Left lobe of liver (tissue), 2 donors: Measurements from ENCODE around the gene FOXS1. TPM values are rescaled to one million over a fixed set of nuclear protein-coding genes. Genes with fewer than 3 reads are reported as not detected.

Experiments used
- ATAC-seq: fragments of 200-7000 bp; cut with Tn5 transposase; one replicate; pipeline ENCODE4 v1.9.1; 2020; ENCODE audit warnings: mild to moderate bottlenecking, moderate library complexity
- DNase-seq: peaks from one replicate; pipeline ENCODE4 v3.0.0-alpha.2; 2020; ENCODE audit warnings: low spot score
- total RNA-seq: library from RNA; stranded (reverse); gene quantifications from one replicate; pipeline ENCODE4 v1.2.1, GENCODE V29; 2021
- donor health status: DM: no; HTN: no; CAD: no; lungs with moderate emphysema.
- donor health status: DM: no; HTN: yes; CAD: no.

The FOXS1 gene
- total RNA-seq, 1 donor from 2014 or later, result not detected

DNA sequence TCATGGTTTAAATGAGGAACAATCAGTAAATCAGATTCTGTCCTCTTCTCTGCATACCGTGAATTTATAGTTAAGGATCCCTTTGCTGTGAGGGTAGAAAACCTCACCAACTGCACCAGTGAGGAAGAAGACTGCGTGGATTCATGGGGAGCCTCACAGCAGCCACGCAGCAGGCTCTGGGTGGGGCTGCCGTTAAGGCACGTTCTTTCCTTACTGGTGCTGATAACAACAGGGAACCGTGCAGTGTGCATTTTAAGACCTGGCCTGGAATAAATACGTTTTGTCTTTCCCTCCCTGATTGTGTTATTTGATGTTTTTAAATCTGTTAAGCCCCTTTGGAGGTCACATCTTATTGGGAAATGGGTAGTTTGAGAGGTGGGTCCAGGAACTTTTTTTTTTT, 43.9 kb downstream of the FOXS1 start:
- ATAC-seq, result no peak

DNA sequence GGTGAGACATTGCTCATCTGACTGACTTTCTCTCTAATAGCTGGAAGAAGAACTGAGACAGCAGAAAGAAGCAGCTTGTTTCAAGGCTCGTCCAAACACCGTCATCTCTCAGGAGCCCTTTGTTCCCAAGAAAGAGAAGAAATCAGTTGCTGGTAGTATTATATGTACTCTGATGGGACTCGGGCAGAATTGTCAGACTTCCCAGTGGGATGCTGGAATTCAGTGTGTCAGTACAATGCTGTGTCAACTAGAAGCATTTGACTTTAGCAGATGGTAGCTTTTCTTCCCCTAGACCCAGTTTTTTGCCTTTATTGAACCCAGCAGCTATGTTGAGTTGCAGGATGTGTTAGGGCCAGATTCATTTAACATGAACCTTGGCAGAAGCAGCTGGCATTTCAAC, 48.0 kb downstream of the FOXS1 start:
- no peak for ATAC-seq
- DNase-seq, result no peak

More for the DNA sequence above, 43.9 kb downstream of the FOXS1 start:
- no peak for DNase-seq

Other genes starting within 250 kb of the FOXS1 start
- gene ID1, start 240.3 kb downstream of the FOXS1 start, total RNA-seq, result 37.2 TPM
- not detected for gene COX4I2, start 207.7 kb downstream of the FOXS1 start, total RNA-seq
- 35.0 TPM for gene BCL2L1, start 122.7 kb downstream of the FOXS1 start, total RNA-seq
- gene TPX2, start 106.3 kb downstream of the FOXS1 start, total RNA-seq, result 2.0 TPM
- gene MYLK2, start 26.2 kb downstream of the FOXS1 start, total RNA-seq, result not detected
- gene DUSP15, start 24.9 kb upstream of the FOXS1 start, total RNA-seq, result 0.38 TPM
- gene TTLL9, start 25.0 kb upstream of the FOXS1 start, total RNA-seq, result not detected
- gene PDRG1, start 106.4 kb upstream of the FOXS1 start, total RNA-seq, result 5.1 TPM
- not detected for gene XKR7, start 122.5 kb upstream of the FOXS1 start, total RNA-seq
- gene CCM2L, start 164.8 kb upstream of the FOXS1 start, total RNA-seq, result 1.5 TPM
- 3.7 TPM for gene HCK, start 206.6 kb upstream of the FOXS1 start, total RNA-seq